Measurements from ENCODE around the gene TCERG1L. TPM values are rescaled to one million over a fixed set of nuclear protein-coding genes. Genes with fewer than 3 reads are reported as not detected.

Gene TCERG1L
- total RNA-seq, 2 donors from 2014 or later, result 4.0 to 4.2 TPM

DNA sequence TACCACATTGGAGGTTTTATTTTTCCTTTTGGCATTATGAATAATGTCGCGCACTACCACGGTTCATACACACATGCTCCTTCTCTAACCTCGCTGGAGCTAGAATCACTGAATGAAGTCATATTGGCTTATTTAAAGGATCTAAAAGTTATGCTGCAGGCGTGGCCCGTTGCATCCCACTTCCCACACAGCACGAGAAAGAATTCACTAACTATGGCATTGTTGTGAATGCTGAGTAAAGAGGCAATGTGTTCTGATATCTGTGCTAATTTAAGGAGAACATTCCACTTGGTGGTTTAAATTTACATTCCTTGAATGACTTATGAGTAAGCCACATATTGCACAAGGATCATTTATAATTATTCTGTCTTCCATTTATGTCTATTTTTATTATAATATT is 20.7 kb downstream of the TCERG1L start:
- intact Hi-C loops (cut with DNase I), result no loop called here
- no peak for ATAC-seq
- 51 to 63% methylated on average over 7 of the region's 7 CpGs for WGBS, 2 donors

DNA sequence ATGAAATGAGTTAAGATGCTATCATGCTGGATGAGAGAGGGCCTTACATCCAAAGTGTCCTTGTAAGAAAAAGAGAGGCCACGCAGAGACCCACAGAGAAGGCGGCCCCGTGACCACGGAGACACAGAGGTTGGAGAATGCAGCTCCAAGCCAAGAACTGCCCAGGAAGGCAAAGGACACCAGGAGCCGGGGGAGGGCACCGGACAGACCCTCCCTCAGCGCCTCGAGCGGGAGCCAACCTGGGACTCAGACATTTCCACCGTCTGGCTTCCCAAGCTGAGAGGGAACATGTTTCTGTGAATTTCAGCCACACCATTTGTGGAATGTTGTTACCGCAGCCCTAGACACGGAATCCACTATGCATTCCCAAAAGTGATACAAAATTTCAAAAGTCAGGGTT is 22.9 kb downstream of the TCERG1L start:
- Histone ChIP-seq H3K4me1 (no peaks in the 10 kb centered on the region), H3K27me3 (no peaks in the 10 kb centered on the region), H3K4me3 (no peak overlapping the region), H3K9me3 (no peaks in the 10 kb centered on the region), H3K36me3 (replicated peaks in 1 of 2; ENCODE audit: insufficient read depth in 1 of 2, low read depth in 2 of 2) (no peaks in the 10 kb centered on the region), H3K27ac (no peak overlapping the region)
- DNase-seq, result no peak
- 84 to 85% methylated on average over 10 to 12 of the region's 12 CpGs for WGBS, 2 donors
- ATAC-seq, result no peak
- intact Hi-C loops (cut with DNase I), result no loop called here
- TF ChIP-seq, protein P1, sequence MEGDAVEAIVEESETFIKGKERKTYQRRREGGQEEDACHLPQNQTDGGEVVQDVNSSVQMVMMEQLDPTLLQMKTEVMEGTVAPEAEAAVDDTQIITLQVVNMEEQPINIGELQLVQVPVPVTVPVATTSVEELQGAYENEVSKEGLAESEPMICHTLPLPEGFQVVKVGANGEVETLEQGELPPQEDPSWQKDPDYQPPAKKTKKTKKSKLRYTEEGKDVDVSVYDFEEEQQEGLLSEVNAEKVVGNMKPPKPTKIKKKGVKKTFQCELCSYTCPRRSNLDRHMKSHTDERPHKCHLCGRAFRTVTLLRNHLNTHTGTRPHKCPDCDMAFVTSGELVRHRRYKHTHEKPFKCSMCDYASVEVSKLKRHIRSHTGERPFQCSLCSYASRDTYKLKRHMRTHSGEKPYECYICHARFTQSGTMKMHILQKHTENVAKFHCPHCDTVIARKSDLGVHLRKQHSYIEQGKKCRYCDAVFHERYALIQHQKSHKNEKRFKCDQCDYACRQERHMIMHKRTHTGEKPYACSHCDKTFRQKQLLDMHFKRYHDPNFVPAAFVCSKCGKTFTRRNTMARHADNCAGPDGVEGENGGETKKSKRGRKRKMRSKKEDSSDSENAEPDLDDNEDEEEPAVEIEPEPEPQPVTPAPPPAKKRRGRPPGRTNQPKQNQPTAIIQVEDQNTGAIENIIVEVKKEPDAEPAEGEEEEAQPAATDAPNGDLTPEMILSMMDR (IDR thresholded peaks at IDR 0.05), result no peak
- no peak for TF ChIP-seq POLR2A (IDR thresholded peaks at IDR 0.05)

More for the DNA sequence above, 20.7 kb downstream of the TCERG1L start:
- no peaks in the 10 kb centered on the region for H3K27me3 ChIP-seq
- no peaks in the 10 kb centered on the region for H3K36me3 ChIP-seq (replicated peaks in 1 of 2; ENCODE audit: insufficient read depth in 1 of 2, low read depth in 2 of 2)
- no peaks in the 10 kb centered on the region for H3K9me3 ChIP-seq
- TF ChIP-seq POLR2A (IDR thresholded peaks at IDR 0.05), result no peak
- TF ChIP-seq, protein P1 (IDR thresholded peaks at IDR 0.05), result no peak
- H3K27ac ChIP-seq, result no peak overlapping the region
- no peak for DNase-seq
- no peak overlapping the region for H3K4me3 ChIP-seq
- no peaks in the 10 kb centered on the region for H3K4me1 ChIP-seq

DNA sequence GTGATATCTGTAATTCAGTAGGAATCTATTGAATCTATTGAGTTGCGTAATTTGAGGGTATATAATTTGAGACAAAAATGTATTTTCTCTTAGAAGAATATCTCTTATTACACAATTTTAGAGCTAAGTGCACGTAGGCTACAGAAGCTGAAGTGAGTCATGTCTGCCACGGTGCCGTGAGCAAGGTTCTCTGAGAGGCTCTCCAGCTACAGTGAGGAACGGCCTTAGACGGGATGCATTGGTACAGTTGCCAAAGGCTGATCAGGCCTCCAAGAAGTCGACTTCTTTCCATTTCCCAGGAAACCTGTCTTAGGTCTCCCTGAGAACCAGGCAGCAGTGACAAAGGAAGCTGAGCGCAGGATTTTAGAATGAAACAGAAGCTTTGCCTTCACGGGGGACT is 28.6 kb downstream of the TCERG1L start:
- no peaks in the 10 kb centered on the region for H3K36me3 ChIP-seq (replicated peaks in 1 of 2; ENCODE audit: insufficient read depth in 1 of 2, low read depth in 2 of 2)
- 80 to 83% methylated on average over 9 of the region's 9 CpGs for WGBS, 2 donors
- no peak for DNase-seq
- H3K4me3 ChIP-seq, result no peak overlapping the region
- no peak overlapping the region for H3K27ac ChIP-seq
- no peaks in the 10 kb centered on the region for H3K27me3 ChIP-seq
- no peaks in the 10 kb centered on the region for H3K4me1 ChIP-seq
- H3K9me3 ChIP-seq, result no peaks in the 10 kb centered on the region
- intact Hi-C loops (cut with DNase I), result no loop called here
- TF ChIP-seq POLR2A (IDR thresholded peaks at IDR 0.05), result no peak
- TF ChIP-seq, protein P1 (IDR thresholded peaks at IDR 0.05), result no peak
- no peak for ATAC-seq

DNA sequence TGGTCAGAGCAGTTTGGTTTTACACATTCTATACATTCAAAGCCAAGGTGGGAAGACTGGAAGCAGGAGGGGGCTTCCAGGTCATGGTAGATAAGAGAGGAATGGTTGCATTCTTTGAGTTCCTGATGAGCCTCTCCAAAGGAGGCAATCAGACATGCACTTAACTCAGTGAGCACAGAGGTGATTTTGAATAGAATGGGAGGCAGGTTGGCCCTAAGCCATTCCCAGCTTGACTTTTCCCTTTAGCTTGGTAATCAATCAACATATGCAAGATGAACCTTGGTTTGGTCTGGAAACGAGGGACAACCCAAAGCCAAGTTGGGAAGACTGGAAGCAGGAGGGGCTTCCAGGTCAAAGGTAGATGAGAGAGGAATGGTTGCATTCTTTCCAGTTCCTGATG is 31.4 kb downstream of the TCERG1L start:
- H3K27ac ChIP-seq, result no peak overlapping the region
- 5 to 18% methylated on average over 1 of the region's 1 CpG for WGBS, 2 donors
- ATAC-seq (no peak), DNase-seq (no peak)
- no peaks in the 10 kb centered on the region for H3K36me3 ChIP-seq (replicated peaks in 1 of 2; ENCODE audit: insufficient read depth in 1 of 2, low read depth in 2 of 2)
- no peak overlapping the region for H3K4me3 ChIP-seq
- no peaks in the 10 kb centered on the region for H3K4me1 ChIP-seq
- no peaks in the 10 kb centered on the region for H3K27me3 ChIP-seq
- intact Hi-C loops (cut with DNase I), result no loop called here
- no peaks in the 10 kb centered on the region for H3K9me3 ChIP-seq
- TF ChIP-seq, protein P1 (IDR thresholded peaks at IDR 0.05), result no peak
- no peak for TF ChIP-seq POLR2A (IDR thresholded peaks at IDR 0.05)

DNA sequence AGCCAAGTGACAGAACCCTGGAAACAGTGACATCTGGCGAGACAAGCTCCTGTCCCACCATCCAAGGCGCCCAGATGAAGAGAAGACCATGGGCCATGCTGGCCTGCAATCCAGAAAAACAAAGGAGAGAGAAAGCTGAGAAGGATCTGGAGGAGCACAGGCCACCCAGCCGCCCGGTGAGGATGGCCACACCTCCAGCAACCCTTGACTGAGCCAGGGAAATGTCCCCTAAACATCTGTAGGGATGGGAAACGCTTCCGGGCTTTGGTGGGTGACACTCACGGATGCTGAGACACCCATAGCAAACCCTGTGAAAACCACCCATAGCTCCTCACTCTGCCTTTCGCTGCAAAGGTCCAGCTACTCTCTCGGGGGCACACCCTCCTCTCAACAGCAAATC is 32.0 kb downstream of the TCERG1L start:
- DNase-seq (no peak), ATAC-seq (no peak)
- no peak for TF ChIP-seq POLR2A (IDR thresholded peaks at IDR 0.05)
- TF ChIP-seq, protein P1 (IDR thresholded peaks at IDR 0.05), result no peak
- no peaks in the 10 kb centered on the region for H3K36me3 ChIP-seq (replicated peaks in 1 of 2; ENCODE audit: insufficient read depth in 1 of 2, low read depth in 2 of 2)
- intact Hi-C loops (cut with DNase I), result no loop called here
- H3K4me1 ChIP-seq, result no peaks in the 10 kb centered on the region
- no peak overlapping the region for H3K4me3 ChIP-seq
- H3K9me3 ChIP-seq, result no peaks in the 10 kb centered on the region
- no peak overlapping the region for H3K27ac ChIP-seq
- no peaks in the 10 kb centered on the region for H3K27me3 ChIP-seq
- 64 to 72% methylated on average over 9 of the region's 9 CpGs for WGBS, 2 donors

Data from body of pancreas (tissue), 4 donors.